Sciatic nerve (tissue), 2 donors: ENCODE measurements around the gene SAYSD1. TPM values are rescaled to one million over a fixed set of nuclear protein-coding genes. Genes with fewer than 3 reads are reported as not detected.

ENCODE experiments used
- ATAC-seq: fragments of 200-7000 bp; cut with Tn5 transposase; one replicate; pipeline ENCODE4 v1.9.1; 2020; ENCODE audit warnings: mild to moderate bottlenecking, moderate library complexity
- DNase-seq: peaks from one replicate; pipeline ENCODE4 v3.0.0-alpha.2; 2020; ENCODE audit warnings: low spot score
- intact Hi-C: fragments of 100-400 bp; cut with DNase I; formaldehyde crosslinking; loops from one replicate; pipeline ENCODE4 v1.14.2; 2022
- total RNA-seq: library from RNA; stranded (reverse); fragmentation: NEBNext Ultra II Directional; extraction: Animal tissue kit (Norgen Biotek cat#: 25700); gene quantifications from one replicate; pipeline ENCODE4 v1.2.1, GENCODE V29; 2021
- donor health status: DM: no; HTN: no; CAD: no.
- donor health status: DM: no; HTN: no; CAD: no.

SAYSD1 gene
- total RNA-seq, 1 donor from 2014 or later = 15.3 TPM

DNA sequence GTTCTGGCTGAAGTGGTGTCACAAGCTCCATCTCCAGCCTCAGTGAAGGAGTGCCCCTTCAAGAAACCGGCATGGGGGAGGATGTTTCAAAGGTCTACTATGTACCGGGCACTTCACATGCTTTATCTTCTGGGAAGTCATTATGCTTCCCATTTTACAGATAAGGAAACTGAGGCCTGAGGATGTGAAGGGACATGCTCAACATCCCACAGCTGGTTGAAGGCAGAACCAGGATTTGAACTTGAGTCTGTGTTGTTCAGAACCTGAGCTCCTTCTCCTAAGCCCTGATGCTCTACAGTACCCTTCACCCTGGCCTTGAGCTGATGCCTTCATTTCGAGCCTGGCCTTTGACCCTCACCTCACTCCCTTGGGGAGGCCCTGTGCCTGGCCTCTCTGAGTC is 53.4 kb downstream of the SAYSD1 start:
- no peak for ATAC-seq
- intact Hi-C loops = no loop called here
- DNase-seq = no peak

DNA sequence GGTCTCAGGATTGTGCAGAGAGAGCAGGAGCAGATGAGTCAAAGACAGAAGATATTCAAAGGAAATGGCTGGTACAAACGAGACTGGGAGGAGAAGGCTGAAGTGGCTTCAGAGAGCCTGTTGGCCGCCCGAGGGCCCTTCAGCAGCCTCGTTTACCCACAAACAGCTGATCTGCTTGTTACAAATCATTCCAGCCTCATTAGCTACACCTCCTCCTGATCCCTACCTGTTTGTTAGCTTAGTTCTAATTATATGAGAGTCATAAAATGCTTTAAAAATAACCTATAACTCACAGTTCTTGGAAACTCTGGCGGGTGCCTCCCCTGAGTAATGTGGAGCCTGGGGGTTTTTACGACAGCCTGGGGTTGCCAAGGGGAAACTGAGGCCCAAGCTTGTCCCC is 53.8 kb downstream of the SAYSD1 start:
- intact Hi-C loops = no loop called here
- DNase-seq (no peak), ATAC-seq (no peak)

DNA sequence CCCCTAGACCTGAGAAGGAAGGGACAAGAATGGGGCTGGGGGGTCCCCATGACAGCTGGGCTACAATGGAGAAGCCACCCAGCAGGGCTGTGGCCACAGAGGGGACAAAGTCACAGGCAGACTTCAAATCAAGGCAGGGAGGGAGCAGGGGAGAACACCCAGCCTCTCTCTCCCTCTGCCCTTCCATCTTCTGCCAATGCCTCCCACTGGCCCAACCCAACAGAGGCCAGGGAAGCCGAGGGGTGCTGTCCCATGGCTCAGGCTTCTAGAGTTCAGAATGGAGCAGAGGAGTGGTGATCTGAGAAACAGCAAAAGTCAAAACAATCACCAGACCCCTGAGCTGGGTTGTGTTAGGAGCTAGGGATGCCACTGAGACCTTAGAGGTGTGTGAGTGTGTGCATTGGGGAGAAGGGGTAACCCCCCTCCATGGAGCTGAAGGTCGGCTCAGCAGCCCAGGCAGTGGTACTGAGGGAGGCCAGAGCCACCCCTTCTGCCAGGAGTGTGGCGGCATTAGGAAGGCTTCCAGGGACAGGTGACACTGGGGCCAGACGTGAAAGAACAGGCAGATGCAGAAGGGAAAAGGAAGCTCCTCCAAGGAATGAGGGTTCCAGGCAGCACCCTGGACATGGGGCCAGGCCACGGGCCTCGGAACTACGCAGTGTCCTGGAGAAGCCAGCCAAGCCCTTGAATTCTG is 54.4 kb downstream of the SAYSD1 start:
- intact Hi-C loops = no loop called here
- no peak for DNase-seq
- ATAC-seq = no peak

DNA sequence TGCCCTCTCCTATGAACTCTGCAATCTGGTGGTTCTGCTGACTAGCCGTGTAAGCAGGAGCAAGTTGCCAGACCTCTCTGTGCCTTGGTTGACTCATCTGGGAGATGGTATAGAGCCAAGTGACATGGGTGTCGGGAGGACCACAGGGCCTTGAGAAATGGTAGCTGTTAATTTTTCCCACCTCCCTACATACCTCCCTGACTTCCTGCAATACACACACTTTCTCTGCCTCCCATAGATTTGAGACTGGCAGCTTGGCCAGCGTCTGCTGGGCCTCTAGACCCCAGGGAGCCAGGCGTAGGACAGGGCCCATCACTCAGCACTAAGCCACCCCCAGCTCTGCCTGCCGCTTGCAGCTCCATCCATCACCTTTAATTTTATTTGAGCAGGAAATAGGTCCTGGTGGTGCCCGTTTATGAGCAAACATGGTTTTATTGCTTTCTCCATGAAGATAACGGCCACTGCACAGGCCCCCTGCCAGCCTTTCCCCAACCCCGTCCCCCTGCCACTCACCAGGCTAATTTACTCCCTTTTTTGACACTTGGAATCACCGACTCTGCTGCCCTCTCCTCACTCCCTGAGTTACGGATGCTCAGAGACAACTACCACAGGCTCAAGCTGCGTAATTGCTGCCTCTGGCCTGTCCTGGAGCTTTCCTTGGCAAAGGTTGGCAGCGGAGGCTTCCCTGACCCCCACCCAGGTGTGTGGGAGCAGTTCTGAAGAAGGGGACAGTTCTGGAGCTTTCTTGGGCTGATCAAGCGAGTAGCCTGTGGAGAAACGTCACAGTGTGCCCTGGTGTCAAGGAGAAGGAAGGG is 55.3 kb downstream of the SAYSD1 start:
- DNase-seq (no peak), ATAC-seq (no peak)
- intact Hi-C loops = no loop called here

DNA sequence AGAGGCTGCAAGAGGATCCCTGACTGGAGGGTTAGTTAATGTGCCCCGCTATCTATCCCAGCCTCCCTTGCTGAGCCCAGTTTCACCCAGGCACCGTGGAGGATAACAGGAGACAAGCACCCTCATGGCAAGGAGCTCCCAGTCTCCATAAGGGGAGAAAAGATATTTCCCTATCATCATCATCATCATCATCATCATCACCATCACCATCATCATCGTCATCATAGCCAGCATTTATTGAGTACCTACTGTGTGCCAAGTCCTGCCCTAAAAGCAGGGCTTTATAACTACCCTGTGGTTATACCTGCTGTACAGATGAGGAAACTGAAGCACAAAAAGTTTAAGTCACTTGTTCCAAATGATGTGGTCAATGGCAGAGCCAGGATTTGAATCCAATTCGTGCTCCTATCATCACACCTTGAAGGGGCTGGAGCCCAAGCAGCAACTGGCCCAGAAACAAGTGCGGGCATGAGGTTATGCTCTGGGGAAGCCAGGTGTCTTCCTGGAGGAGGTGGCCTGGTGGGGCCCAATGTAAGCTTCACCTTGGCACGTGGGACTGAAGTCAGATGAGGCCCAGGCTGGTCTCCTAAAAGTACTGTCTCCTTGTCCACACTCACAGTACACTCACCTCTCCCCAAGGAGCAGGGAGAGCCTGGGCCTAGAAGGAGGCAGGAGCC is 56.4 kb downstream of the SAYSD1 start:
- ATAC-seq (no peak), DNase-seq (no peak)
- intact Hi-C loops = no loop called here

GRCh38 chr6:39057251-39058155 is 57.5 kb downstream of the SAYSD1 start:
- DNase-seq = no peak
- no peak for ATAC-seq
- intact Hi-C loops = no loop called here

GRCh38 chr6:39056681-39057080 is 58.3 kb downstream of the SAYSD1 start:
- DNase-seq (no peak), ATAC-seq (no peak)
- intact Hi-C loops = no loop called here

DNA sequence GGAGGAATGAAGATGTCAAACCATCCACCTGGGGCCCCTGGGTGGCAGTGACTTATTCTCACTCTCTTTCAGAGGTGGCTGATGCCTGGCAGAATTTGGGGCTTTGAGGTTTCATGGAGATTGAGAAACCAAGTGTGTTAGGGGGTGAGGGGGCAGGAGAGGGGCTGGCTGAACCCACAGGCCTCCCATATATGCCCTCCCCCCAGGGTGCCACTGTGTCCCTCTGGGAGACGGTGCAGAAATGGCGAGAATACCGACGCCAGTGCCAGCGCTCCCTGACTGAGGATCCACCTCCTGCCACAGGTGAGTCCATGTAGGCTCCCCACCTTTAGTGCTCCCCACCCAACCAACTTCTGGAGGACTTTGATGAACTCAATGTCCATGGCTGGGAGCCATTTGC is 58.8 kb downstream of the SAYSD1 start:
- no peak for ATAC-seq
- intact Hi-C loops = no loop called here
- peak; percentile 41 for DNase-seq

GRCh38 chr6:39055661-39056060 is 59.3 kb downstream of the SAYSD1 start:
- intact Hi-C loops = no loop called here
- DNase-seq (peak; percentile 13), ATAC-seq (no peak)

DNA sequence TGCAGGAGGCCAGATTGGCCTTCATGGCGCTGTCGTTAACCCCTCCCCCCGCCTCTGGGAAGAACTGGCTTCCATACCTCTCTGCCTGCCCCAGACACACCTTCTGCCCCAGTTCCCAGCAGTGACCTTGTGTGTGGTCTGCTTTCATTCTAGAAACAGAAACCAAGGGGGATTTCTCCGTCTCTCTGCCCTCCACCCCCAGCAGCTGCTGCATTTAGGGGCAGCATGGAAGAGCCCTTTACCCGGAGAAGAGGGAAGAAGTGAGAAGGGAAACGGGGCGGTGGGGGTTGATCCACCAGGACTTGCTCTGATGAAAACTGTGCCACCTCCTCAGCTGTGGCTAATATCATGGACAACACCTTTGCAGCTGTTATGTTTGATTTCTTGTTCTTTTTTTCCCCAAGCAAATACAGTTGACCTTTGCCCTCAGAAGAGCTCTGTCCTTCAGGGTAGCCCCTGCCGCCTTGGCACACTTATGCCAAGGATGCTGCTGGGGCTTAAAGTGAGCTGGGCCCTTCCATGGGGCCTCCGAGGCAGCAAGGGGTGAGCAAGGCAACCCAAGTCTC is 60.3 kb downstream of the SAYSD1 start:
- ATAC-seq (no peak), DNase-seq (no peak)
- intact Hi-C loops = no loop called here

Other genes starting within 250 kb of the SAYSD1 start
- 1.6 TPM for gene GLP1R, start 66.4 kb downstream of the SAYSD1 start, total RNA-seq
- gene KCNK5, start 114.3 kb upstream of the SAYSD1 start, total RNA-seq = 15.6 TPM
- gene KCNK17, start 199.2 kb upstream of the SAYSD1 start, total RNA-seq = 2.6 TPM
- gene KCNK16, start 207.5 kb upstream of the SAYSD1 start, total RNA-seq = not detected